AG08396 (cell line): ENCODE data around the gene CALHM6.
"Not testable (repeated sequence)": the region's sequence is repeated elsewhere in the genome, so short reads cannot be mapped to it uniquely, and the experiment has no call there.

Experiments
- DNase-seq: peaks from one replicate; pipeline ENCODE4 v3.0.0; 2012; ENCODE audit warnings: low spot score, mixed read lengths

Gene CALHM6

DNA sequence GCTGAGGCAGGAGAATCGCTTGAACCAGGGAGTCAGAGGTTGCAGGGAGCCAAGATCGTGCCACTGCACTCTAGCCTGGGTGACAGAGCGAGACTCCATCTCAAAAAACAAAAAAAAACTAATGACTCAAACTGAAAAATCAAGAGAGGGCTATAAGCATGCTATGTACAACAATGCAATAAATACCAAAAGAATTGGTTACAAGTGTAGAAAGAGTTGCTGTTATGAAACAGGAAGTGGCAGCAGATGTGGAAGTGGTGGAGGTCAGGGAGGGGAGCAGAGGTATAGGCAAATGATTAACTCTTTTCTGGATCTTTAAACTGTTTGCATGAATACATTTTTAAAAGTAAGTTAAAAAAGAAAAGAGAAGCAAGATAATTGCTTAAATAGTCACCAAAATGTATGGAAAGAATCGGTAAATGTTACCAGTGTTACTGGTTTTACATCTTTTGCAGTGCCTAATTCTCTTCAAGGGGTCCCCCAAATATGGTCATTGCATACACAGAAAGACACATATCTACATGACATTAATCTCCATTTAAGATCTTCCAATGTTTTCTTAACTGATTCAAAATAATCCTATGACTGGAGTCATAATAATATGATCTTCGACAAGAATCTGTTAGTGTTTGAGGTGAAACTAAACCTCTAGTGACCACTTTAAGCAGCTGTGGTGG is 15.0 kb downstream of the CALHM6 start:
- DNase-seq, result no peak

DNA sequence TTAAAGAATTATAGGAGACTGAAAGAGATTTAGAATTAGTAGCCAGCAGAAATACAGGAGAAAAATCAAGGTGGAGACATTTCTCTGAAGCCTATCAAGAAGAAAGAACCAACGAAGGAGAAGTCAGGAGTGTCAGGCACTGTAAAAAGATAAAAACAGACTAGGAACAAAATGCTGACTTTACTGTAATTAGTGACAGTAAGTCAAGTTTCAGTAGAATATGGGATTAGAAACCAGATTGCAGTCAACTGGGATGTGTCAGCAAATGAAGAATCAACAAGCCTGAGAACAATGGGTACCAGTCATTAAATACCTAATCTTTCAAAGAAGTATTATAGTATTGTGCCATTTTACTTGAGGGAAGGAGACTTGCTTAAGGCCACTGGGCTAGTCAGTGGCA is 21.6 kb downstream of the CALHM6 start:
- DNase-seq, result no peak

DNA sequence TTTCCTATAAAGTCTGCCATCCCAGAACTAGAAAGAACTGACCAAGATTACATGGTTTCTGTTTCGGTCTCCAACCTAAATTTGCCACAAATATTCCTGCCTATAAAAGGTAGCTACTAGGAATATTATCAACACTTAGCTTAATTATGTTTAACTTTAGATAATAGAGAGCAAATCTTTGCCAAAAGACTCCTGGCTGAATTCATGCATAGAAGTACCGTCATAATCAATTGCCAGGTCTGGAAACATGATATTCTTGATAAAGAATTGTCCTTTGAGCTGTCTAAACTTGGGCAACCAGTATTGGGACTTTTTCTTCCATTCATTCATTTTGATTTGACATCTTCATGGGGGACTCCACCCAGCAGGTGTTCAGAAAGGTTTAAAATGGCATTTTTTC is 22.4 kb downstream of the CALHM6 start:
- DNase-seq, result no peak

DNA sequence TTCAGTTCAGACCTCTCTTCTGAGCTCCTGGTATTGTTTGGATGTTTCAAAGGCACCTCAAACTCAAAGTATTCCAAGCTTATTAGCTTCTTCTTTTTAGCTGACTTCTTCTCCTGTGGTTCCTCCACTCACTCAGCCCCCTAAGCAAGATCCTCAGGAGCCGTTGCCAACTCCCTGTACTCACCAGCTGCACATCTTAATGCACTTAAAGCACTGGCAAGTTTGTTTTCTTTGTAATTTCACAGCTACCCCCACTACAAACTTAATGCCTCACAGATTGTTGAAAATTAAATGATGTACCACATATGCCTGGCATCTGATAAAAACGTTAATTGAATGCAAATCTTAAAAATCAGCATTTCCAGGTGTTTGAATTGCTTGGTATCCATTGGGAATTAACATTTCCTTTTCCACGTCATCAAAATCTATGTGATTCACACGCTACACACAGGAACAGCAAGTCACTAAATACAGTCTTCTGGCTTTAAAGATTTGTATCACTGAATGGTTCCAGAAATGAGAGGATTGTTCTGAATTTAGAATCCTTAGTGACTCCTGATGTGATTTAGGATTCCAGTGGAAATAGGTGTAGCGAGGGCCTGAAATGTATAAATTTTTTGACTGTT is 24.5 kb downstream of the CALHM6 start:
- no peak for DNase-seq

DNA sequence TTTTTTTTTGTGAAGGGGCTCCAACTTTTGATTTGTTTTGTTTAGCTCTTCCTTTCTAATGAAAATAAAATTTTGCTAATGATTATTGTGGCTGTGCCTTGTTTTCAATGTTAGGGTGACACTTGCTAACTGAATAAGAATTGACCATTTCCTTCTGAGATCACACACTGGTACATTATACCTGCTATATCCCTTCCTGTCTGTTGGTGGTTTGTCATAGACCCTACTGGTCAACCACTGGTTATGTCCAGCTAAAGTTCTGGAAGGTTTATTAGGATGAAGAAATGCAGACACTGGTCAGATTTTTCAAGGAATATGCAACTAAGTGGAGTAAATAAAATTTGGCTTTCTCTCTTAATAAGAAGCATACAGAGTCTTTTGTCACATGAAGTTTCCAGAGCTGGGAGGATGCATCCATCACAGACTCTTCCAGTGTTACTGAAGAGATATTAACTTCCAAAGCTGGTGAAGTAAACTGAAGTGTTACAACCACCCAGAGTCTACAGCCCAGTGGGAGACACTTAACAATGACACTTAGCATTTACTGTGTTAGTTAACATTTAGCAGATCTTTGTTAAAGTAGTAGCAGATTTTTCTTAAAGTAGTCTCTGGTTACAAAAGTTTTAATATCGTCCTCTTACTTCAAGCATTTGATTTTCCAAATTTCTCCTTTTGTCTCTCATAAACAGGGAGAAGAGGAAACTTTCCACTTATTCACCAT is 30.6 kb downstream of the CALHM6 start:
- no peak for DNase-seq

DNA sequence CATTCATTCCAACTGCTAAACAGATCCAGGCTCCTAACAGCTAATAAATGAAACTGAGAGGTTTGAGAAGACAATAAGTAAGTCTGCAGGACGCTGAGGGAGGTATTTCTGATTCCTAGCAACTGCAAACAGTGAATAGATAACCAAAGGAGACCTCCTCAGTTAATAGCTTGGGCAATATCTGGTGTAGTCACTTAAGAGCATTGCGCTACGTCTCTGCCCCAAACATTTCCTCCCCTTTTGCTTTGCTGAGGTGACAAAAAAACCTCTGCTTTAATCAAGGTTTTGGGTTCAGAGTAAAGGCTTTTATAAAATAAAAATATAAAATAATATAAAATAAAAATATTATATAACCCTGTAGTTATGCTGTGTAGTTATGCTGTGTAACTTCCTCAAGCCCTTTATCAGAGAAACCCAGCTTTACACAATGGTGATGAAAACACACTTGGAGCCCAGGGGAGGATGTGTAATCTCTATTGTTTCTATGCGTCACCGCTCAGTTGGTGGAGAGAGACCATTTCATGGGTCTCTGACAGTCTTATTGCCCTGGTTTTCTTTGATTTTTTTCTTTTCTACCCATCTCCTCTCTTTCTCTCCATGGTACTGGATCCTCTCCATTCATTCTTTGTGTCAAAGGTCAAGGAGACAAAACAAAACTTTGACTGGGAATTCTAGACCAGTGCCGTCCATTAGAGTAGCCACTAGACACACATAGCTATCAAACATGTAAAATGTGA is 31.3 kb downstream of the CALHM6 start:
- no peak for DNase-seq

DNA sequence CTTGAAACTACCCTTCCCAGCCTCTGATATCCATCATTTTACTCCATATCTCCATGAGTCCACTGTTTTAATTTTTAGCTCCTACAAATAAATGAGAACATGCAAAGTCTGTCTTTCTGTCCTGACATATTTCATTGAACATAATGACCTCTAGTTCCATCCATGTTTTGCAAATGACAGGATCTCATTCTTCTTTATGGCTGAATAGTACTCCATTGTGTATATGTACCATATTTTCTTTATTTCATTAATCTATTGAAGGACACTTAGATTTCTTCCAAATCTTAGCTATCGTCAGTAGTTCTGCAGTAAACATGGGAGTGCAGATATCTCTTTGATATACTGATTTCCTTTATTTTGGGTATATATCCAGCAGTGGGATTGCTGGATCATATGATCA is 34.0 kb downstream of the CALHM6 start:
- not testable (repeated sequence) for DNase-seq

DNA sequence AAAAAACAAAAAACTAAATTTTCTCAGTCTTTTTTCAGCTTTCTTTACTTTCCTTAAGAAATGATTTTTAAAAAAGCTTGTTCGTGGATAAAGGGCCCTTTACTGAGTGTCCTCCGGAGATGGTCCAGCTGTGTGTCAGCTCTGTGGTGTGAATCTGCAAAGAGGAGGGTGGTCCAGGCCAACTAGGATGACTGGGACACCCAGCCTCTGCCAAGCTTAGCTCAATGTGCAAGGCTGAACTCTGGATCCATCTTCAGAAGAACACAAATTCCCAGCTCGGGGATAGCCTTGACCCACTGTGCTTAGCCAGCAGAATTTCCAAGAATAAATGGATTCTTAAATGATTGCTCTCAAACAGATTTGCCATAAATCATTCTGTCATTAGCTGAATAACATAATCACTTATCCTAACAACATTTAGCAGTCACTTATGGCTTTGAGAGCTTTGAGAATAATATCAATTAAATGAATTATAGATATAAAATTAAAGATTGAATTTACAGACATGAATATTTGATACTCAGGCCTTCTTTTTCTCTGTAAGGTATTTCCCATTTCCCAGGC is 36.0 kb downstream of the CALHM6 start:
- no peak for DNase-seq

DNA sequence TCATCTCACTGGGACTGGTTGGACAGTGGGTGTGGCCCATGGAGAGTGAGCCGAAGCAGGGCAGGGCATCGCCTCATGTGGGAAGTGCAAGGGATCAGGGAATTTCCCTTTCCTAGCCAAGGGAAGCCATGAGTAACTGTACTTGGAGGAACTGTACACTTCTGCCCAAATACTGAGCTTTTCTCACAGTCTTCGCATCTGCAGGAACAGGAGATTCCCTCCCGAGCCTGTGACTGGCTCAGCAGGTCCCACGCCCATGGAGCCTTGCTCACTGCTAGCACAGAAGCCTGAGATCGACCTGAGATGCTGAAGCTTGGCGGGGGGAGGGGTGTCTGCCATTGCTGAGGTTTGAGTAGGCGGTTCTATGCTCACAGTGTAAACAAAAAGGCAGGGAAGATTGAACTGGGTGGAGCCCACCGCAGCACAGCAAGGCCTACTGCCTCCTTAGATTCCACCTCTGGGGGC is 39.8 kb downstream of the CALHM6 start:
- DNase-seq, result no peak

DNA sequence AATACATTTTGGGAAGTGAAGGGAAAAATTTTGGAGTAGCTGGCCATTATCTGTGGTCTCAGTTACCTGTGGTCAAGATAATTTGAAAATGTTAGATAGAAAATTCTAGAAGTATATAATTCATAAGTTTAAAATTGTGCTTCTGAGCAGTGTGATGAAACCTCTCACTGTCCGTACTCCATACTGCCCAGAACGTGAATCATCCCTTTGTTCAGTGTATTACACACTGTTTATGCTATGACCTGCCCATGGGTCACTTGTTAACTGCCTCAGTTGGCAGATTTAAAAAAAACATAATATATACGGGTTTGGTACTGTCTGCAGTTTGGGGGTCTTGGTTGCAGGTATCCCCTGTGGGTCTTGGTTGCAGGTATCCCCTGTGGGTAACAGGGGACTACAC is 46.1 kb downstream of the CALHM6 start:
- no peak for DNase-seq

DNA sequence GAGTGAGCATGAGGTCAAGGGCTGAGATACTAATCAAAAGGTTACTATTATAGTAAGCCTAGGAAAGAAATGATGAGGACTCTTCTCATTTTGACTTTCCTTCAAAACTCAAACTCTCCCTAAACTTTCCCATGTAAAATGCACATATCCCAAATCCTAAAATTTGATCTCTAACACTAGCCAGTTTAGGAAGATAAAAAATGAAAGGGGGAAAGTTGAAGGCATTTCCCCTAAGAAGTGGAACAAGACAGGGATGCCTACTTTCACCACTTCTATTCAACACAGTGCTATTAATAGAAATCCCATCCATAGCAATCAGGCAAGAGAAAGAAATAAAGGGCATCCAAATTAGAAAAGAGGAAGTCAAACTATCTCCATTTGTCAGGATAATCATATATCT is 47.4 kb downstream of the CALHM6 start:
- DNase-seq, result no peak

DNA sequence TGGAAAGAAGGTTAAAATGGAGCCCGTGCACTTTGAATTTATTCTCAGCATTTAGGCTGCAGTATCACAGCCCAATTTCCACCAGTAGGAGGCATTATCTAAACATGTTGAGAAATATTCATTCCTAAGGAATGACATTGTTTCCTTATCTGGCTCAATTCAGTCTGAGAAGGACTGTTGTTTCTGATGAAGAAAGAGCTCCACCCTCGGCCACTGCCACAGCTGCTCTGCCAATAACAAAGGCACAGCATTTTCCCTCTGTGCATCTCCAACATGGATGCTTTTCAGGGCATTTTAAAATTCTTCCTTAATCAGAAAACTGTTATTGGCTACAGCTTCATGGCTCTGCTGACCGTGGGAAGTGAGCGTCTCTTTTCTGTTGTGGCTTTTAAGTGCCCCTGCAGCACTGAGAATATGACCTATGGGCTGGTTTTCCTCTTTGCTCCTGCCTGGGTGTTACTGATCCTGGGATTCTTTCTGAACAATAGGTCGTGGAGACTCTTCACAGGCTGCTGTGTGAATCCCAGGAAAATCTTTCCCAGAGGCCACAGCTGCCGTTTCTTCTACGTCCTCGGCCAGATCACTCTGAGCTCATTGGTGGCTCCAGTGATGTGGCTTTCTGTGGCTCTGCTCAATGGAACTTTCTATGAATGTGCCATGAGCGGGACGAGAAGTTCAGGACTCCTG is 50.4 kb downstream of the CALHM6 start, which contains the start of gene CALHM5:
CALHM5 (plus strand) TSS at position 216 of the 687 bp plus-strand sequence; CDS start at position 274, 58 bp downstream.
- peak; percentile 71 for DNase-seq

DNA sequence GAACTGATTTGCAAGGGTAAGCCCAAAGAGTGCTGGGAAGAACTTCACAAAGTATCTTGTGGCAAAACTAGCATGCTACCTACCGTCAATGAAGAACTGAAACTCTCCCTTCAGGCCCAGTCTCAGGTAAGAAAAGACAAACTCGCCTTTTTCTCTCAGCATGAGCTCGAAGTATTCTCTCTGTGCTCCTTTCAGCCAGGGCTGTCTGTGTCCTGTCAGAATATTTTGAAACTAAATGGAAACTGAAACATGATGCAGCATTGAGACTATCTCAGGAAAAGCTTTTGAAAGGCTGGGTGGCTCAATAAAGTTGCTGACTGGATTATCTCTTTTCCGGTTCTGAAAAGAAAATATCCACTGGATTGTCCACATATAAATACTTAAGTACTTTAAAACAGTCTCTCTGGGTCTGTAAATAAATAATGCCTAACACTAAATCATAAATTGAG is 51.0 kb downstream of the CALHM6 start:
- no peak for DNase-seq

DNA sequence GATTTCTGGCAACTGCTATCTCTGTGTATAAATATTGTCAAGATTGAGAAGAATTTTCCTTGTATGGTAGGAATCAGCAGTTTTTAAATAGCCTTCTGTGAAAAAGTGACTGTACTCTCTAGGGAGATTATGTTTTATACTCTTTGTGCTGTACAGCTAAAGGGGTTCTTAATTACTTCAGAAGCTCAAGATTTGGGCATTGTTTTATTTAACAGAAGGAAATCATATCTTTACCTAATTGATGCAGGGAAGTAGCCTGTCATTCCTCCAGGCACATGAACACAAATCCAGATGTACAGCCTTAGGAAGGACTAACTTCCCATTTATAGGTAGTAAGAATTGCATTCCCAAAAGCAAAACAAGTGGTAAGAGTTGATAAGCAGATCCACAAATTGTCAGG is 51.6 kb downstream of the CALHM6 start:
- no peak for DNase-seq
